ENCODE data around the gene MIDN.

- TF ChIP-seq CTCF (IDR thresholded peaks at IDR 0.05) (no peak), POLR2A (IDR thresholded peaks at IDR 0.05) (no peak)
Measured at GRCh38 chr19:1217366-1217765, 31.0 kb upstream of the MIDN start.

Measured in body of pancreas (tissue), 4 donors.